ENCODE results near the gene LRRC70. TPM values are rescaled to one million over a fixed set of nuclear protein-coding genes. Genes with fewer than 3 reads are reported as not detected.
"Not testable (repeated sequence)": the region's sequence is repeated elsewhere in the genome, so short reads cannot be mapped to it uniquely, and the experiment has no call there.

LRRC70 gene
- total RNA-seq, 1 experiment from 2014 or later, result 0.51 TPM

DNA sequence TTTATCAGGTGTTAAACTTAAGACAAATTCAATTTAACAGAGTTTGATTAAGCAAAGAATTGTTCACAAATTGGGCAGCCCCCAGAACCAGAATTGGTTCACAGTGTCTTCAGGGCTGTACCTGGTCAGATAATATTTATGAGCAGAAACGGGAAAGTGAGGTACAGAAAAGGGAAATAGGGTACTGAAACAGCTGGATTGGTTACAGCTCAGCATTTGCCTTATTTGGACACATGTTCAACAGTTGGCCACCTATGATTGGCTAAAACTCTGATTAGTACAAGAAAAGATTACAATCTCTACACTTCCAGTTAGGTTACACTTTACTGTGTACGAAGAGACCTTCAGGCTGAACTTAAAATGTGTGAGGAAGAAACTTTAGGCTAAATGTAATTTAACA, 18.7 kb downstream of the LRRC70 start:
- DNase-seq (ENCODE audit: low spot score), result no peak
- in situ Hi-C loops (cut with HindIII; ENCODE audit: low sequenced_read_pairs), result no loop called here

DNA sequence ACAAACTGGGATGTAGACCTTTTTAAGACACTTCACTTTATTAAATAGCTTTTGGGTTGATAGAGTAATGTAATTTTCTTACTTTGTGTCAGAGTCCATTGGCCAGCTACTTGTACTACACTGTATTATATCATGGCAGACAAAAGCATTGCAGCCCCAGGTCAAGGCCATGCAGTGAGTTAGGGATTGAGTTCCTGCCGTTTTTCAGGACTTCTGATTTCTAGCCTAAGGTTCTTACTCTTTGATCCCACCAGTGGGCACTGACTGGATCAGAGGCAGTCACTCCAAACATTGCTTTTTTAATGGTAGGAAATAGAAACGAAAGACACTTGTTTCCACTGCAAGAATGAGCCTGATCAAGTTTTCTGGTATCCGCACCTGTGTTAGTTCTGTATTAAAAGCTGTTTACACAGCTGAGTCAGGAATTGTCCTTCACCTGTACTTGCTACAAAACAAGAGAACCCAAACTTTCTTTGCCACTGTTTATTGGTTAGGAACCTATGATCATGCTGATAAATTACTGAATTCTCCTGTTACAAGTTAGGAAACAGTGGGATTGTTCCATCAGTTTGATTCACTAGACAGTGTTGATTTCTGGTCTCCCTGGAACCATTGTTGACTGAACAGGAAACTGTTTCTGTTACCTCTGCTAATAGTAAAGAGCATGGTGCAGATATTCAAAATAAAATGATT, 22.1 kb downstream of the LRRC70 start:
- in situ Hi-C loops (cut with HindIII; ENCODE audit: low sequenced_read_pairs), result no loop called here
- DNase-seq (ENCODE audit: low spot score), result no peak

GRCh38 chr5:62603934-62604333, 25.3 kb downstream of the LRRC70 start:
- in situ Hi-C loops (cut with HindIII; ENCODE audit: low sequenced_read_pairs), result no loop called here
- DNase-seq (ENCODE audit: low spot score), result no peak

- no peak for DNase-seq (ENCODE audit: low spot score)
- in situ Hi-C loops (cut with HindIII; ENCODE audit: low sequenced_read_pairs), result no loop called here
Measured at GRCh38 chr5:62605638-62606037, 27.0 kb downstream of the LRRC70 start.

GRCh38 chr5:62606878-62607277, 28.3 kb downstream of the LRRC70 start:
- DNase-seq (ENCODE audit: low spot score), result no peak
- in situ Hi-C loops (cut with HindIII; ENCODE audit: low sequenced_read_pairs), result no loop called here

DNA sequence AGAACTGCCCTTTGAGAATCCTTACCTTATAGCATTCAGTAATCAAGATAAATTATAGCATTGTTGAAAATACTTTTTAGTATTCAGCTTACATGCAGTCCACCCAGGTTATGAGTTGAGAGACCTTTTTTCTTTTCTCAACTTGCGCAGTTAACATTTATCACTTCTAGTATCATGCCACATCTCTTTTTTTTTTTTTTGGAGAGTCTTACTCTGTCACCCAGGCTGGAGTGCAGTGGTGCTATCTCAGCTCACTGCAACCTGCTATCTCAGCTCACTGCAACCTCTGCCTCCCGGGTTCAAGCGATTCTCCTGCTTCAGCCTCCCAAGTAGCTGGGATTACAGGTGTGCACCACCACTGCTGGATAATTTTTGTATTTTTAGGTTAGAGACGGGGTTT, 29.0 kb downstream of the LRRC70 start:
- no peak for DNase-seq (ENCODE audit: low spot score)
- in situ Hi-C loops (cut with HindIII; ENCODE audit: low sequenced_read_pairs), result no loop called here

- in situ Hi-C loops (cut with HindIII; ENCODE audit: low sequenced_read_pairs), result no loop called here
- DNase-seq (ENCODE audit: low spot score), result peak; percentile 25
Measured at GRCh38 chr5:62608529-62609511, 30.2 kb downstream of the LRRC70 start.

DNA sequence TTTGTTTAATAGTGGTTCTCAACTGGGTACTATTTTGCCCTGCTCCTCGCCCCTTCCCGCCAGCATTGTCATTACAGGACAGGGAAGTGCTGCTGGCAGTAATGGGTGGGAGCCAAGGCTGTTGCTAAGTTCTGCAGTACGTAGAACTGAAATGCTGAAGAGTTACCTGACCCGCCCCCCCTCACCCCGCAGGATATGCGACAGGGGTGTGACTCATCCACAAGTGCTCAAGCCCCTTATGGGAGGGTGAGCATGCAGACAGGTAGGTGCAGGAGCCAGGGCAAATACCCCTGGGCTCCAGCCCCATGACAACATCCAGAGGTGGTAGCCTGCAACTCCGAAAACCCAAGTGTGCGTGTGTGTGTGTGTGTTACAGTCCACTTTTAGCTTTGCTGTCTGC, 35.7 kb downstream of the LRRC70 start:
- in situ Hi-C loops (cut with HindIII; ENCODE audit: low sequenced_read_pairs), result no loop called here
- DNase-seq (ENCODE audit: low spot score), result no peak

DNA sequence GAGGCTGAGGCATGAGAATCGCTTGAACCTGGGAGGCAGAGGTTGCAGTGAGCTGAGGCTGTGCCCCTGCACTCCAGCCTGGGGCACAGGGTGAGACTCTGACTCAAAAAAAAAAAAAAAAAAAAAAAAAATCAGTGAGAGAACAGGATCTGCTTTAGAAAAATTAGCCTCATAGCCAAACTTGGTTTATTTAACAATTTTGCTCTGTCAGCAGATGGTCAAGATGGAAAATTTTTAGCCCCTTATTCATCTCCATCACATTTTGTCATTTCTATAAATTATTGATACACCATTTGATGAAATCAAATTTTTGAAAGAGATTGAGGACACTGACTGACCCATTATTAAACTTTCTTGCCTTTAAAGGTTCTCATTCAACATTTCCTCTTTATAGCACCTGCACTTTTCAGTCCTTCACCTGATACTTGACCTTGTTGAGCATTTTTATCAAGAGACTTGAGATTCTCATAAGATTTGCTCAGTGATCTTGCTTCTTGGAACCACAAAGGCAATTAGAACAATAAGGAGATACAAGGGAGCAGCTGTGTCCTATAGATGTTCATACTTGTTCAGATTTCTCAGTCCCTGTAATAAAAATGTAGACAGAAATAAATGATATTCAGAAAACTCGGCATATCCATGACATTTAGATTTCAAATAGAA, 38.1 kb downstream of the LRRC70 start:
- no peak for DNase-seq (ENCODE audit: low spot score)
- in situ Hi-C loops (cut with HindIII; ENCODE audit: low sequenced_read_pairs), result no loop called here

DNA sequence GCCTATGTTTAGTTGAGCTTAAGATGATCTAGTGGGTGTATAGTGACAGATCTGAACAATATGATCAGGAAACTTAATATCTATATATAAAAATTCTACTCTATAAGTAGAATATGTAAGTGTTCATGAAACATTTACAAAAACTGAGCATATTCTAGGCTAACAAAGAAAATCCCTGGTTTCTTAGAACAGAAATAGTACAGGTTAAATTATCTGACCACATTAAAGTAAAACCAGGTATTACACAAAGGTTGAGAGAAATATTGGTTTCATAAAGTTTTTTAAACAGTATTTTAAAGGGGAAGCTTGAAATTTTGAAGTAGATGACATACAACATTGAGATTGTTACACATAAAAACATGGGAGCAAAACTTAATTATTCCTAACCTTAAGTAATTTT, 39.3 kb downstream of the LRRC70 start:
- DNase-seq (ENCODE audit: low spot score), result no peak
- in situ Hi-C loops (cut with HindIII; ENCODE audit: low sequenced_read_pairs), result no loop called here

DNA sequence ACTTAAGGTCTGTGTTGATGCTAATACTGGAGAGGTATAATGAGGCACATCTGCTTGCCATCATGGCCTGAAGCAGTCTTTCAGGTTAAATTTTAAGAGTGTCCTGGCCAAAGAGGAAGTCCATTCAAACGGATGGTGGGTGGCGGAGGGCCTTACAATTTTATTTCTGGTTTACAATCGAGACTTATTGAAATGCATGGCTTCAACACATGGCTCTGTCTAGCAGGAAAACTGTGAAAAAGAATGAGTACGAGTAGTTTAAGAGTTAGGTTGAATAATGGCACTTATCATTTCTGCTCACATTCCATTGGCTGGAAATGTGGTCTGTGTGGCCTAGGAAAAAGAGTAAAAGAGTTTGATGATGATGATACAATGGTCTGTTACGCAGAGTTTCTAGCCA, 42.1 kb downstream of the LRRC70 start:
- no peak for DNase-seq (ENCODE audit: low spot score)
- in situ Hi-C loops (cut with HindIII; ENCODE audit: low sequenced_read_pairs), result no loop called here

DNA sequence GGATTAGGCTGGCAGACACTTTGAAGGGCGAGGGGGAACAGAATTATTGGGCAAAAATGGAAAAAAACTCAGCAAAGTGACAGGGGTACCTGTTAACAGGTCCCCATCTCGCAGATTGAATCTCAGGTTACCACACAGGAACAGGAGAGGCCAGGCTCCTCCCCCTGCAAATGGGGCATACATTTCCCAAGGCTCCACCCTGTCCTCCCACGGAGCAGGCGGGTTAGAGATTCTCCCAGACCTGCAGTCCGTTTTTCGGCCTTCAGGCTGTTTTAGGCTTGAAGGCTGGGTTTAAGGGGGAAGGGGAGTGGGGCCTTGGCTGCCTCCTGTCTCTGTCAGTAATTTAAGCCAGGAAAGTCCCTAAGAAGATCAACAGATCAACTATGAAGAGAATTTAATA, 42.7 kb downstream of the LRRC70 start:
- no peak for DNase-seq (ENCODE audit: low spot score)
- in situ Hi-C loops (cut with HindIII; ENCODE audit: low sequenced_read_pairs), result no loop called here

- DNase-seq (ENCODE audit: low spot score), result no peak
- in situ Hi-C loops (cut with HindIII; ENCODE audit: low sequenced_read_pairs), result no loop called here
Measured at GRCh38 chr5:62623271-62623670, 44.7 kb downstream of the LRRC70 start.

- in situ Hi-C loops (cut with HindIII; ENCODE audit: low sequenced_read_pairs); DNase-seq (ENCODE audit: low spot score): not testable (repeated sequence)
Measured at GRCh38 chr5:62624436-62624835, 45.8 kb downstream of the LRRC70 start.

DNA sequence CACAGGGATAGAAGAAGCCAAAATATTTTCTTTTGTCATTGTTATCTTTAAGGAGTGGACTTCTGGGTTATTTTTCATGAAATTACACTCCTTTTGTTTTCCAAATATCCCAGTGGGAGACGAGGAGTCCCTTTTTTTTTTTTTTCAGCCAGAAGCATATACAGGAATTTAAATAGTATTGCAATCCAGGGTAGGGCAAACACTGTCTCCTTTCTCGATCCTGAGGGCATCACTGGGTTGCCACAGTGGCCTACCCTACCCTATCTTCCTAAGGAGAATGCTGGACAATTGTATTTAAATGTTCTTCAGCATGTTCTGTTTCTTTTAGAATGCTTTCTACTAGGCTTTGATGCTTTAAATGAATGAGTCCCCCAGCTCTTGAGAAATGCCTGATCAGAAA, 47.9 kb downstream of the LRRC70 start:
- no peak for DNase-seq (ENCODE audit: low spot score)
- in situ Hi-C loops (cut with HindIII; ENCODE audit: low sequenced_read_pairs), result no loop called here

GRCh38 chr5:62627121-62627520, 48.5 kb downstream of the LRRC70 start:
- no peak for DNase-seq (ENCODE audit: low spot score)
- in situ Hi-C loops (cut with HindIII; ENCODE audit: low sequenced_read_pairs), result no loop called here

GRCh38 chr5:62627901-62628300, 49.3 kb downstream of the LRRC70 start:
- in situ Hi-C loops (cut with HindIII; ENCODE audit: low sequenced_read_pairs), result no loop called here

More at GRCh38 chr5:62627901-62628300, 49.3 kb downstream of the LRRC70 start:
- no peak for DNase-seq (ENCODE audit: low spot score)
